ENCODE results near the gene DHRS12. TPM values are rescaled to one million over a fixed set of nuclear protein-coding genes. Genes with fewer than 3 reads are reported as not detected.
A peak's percentile ranks its signal among the peaks of the same experiment; 100 is the strongest.

Gene DHRS12
- total and polyA plus RNA-seq, 3 experiments from 2014 or later: 7.1 to 35.6 (median 7.2) TPM

DNA sequence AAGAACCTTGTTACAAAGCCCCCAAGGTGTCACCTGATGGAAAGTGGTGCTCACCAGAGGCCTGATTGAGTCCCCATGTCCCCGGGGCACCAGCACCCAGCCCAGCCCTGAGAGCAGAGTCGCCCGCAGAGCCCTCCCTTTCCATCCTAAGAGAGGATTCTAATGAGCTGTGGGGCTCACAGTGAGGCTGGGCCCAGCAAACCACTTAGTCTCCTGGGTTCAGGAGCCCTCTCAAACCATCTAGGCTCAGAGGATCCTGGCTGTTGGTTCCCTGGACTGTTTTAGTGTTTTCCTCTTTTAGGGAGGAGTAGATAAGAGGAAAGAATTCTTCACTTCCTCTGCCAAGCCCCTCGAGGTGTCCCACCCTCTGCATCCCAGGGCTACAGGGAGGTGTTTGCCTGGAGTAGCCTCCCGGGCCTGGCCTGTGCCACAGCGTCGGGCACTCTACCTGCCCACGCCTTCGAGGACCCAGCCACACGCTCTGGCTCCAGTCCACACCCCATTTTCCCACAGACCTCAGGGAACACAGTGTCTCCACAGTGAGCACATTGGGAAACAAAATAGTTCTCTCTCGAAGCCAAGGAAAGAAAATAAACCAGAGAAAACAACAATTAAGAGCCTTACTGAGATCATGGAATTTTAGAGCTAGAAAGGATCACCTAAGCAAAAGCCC lies 34.4 kb downstream of the DHRS12 start:
- Histone ChIP-seq H3K4me1 (ENCODE audit: insufficient read depth, low read length) (peaks cover 8% of the 10 kb centered on the region), H3K27me3 (ENCODE audit: insufficient read depth, low read length, poor library complexity, severe bottlenecking) (no peaks in the 10 kb centered on the region), H3K4me3 (ENCODE audit: low read length) (no peak overlapping the region), H3K9me3 (ENCODE audit: low read length) (no peaks in the 10 kb centered on the region), H3K36me3 (ENCODE audit: insufficient read depth, low read length) (peaks cover 3% of the 10 kb centered on the region), H3K27ac (ENCODE audit: low read depth, low read length) (no peak overlapping the region)
- POLR2A ChIA-PET: no interaction called here
- H3K9me3 Mint-ChIP-seq: no peaks in the 10 kb centered on the region
- CTCF ChIA-PET: no interaction called here
- no peak for DNase-seq
- peaks cover 0 to 55% (median 2%) of the 10 kb centered on the region in 3 donors for H3K36me3 Mint-ChIP-seq
- peak overlapping the region in 1 of 8 donors; percentile 8 for H3K27ac Mint-ChIP-seq
- H3K27me3 Mint-ChIP-seq: no peaks in the 10 kb centered on the region
- peaks cover 10 to 12% (median 12%) of the 10 kb centered on the region in 3 donors for H3K4me1 Mint-ChIP-seq
- no peak overlapping the region for H3K4me3 Mint-ChIP-seq

DNA sequence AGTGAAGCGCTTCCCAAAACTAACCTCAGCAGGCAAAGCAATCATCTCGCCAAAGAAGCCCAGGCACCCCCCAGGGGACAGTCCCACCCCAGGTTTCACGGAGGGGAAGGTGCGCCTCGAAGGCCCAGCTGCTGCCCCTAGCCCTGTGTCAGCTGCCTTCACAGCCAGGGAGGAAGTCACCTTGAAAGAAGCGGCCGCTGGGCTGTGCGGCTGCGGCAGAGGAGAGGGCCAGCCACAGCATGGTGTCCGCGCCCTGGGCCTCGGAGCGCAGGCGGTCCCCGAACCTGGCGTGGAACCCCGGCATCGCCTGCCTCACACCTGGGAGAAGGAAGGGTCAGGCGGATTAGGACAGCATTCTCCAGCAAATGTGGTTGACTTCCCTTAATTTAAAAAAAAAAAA lies 35.0 kb downstream of the DHRS12 start:
- DNase-seq: no peak
- CTCF ChIA-PET: no interaction called here
- peaks cover 3% of the 10 kb centered on the region for H3K36me3 ChIP-seq (ENCODE audit: insufficient read depth, low read length)
- Mint-ChIP-seq H3K36me3 (peaks cover 0 to 55% (median 2%) of the 10 kb centered on the region in 3 donors), H3K4me3 (no peak overlapping the region), H3K27me3 (no peaks in the 10 kb centered on the region), H3K27ac (peak overlapping the region in 2 of 8 donors; percentile 43 to 63), H3K4me1 (peaks cover 15 to 18% (median 18%) of the 10 kb centered on the region in 3 donors), H3K9me3 (no peaks in the 10 kb centered on the region)
- H3K27ac ChIP-seq (ENCODE audit: low read depth, low read length): no peak overlapping the region
- H3K27me3 ChIP-seq (ENCODE audit: insufficient read depth, low read length, poor library complexity, severe bottlenecking): no peaks in the 10 kb centered on the region
- no peak overlapping the region for H3K4me3 ChIP-seq (ENCODE audit: low read length)
- POLR2A ChIA-PET: no interaction called here
- no peaks in the 10 kb centered on the region for H3K9me3 ChIP-seq (ENCODE audit: low read length)
- peaks cover 14% of the 10 kb centered on the region for H3K4me1 ChIP-seq (ENCODE audit: insufficient read depth, low read length)

DNA sequence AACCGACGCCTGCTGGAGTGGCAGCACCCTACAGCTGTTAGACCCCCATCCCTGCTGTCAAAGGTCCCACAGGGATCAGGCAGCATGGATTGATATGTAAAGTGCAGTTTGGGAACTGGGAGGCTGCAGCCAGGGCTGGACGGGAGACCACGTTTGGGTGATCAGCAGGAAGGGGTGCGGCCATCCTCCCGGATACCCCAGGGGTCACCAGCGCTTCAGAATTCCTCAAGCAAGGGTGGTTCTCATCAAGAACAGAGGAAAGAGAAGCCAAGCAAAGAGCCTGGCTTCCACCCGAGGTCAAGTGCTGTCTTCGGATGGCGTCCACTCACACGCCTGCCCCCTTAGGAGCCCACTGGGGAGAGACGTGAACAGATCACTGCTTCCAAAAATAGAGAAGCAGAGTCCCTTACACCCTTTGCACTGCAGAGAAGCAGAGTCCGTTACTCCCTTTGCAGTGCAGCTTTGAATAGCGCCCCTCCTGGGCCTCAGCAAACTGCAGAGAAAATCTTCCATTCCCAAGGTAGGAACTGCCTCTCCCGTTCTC lies 35.5 kb downstream of the DHRS12 start:
- no peaks in the 10 kb centered on the region for H3K27me3 Mint-ChIP-seq
- no peak for DNase-seq
- peaks cover 0 to 50% (median 2%) of the 10 kb centered on the region in 3 donors for H3K36me3 Mint-ChIP-seq
- no peak overlapping the region for H3K4me3 ChIP-seq (ENCODE audit: low read length)
- no peak overlapping the region for H3K4me3 Mint-ChIP-seq
- H3K9me3 ChIP-seq (ENCODE audit: low read length): no peaks in the 10 kb centered on the region
- H3K9me3 Mint-ChIP-seq: no peaks in the 10 kb centered on the region
- no peak overlapping the region for H3K27ac ChIP-seq (ENCODE audit: low read depth, low read length)
- peaks cover 3% of the 10 kb centered on the region for H3K36me3 ChIP-seq (ENCODE audit: insufficient read depth, low read length)
- peaks cover 16% of the 10 kb centered on the region for H3K4me1 ChIP-seq (ENCODE audit: insufficient read depth, low read length)
- H3K27ac Mint-ChIP-seq: peak overlapping the region in 3 of 8 donors; percentile 43 to 86 (median 63)
- peaks cover 17 to 20% (median 20%) of the 10 kb centered on the region in 3 donors for H3K4me1 Mint-ChIP-seq
- ChIA-PET POLR2A (no interaction called here), CTCF (no interaction called here)
- no peaks in the 10 kb centered on the region for H3K27me3 ChIP-seq (ENCODE audit: insufficient read depth, low read length, poor library complexity, severe bottlenecking)

DNA sequence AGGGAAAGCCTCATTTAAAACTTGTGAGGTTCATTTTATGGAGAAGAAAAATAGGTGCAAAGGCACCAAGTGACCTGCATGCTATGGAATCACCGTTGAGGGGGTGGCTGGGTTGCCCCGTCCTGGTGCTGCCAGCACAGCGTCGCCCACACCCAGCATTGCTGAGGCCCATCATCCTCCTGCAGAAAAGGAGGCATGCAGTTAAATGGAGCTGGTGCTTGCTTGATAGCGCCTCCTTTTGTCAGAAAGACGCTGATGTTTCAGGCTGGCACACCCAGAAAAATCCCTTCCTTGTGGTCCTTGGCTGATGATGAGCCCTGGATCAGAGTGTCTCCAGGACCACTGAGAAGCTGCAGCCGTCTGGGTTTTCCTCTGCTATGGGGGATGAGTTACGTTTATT lies 36.9 kb downstream of the DHRS12 start:
- Mint-ChIP-seq H3K36me3 (peaks cover 0 to 49% (median 6%) of the 10 kb centered on the region in 3 donors), H3K27ac (peak overlapping the region in 2 of 8 donors; percentile 33 to 95), H3K9me3 (no peaks in the 10 kb centered on the region), H3K27me3 (no peaks in the 10 kb centered on the region), H3K4me1 (peaks cover 17 to 20% (median 20%) of the 10 kb centered on the region in 3 donors), H3K4me3 (no peak overlapping the region)
- DNase-seq: no peak
- H3K4me3 ChIP-seq (ENCODE audit: low read length): no peak overlapping the region
- CTCF ChIA-PET: interaction anchor here (1.3 kb wide), 1 partner anchor 31 kb away, joined by 3 read pairs; no protein-coding TSS in a partner anchor
- H3K9me3 ChIP-seq (ENCODE audit: low read length): no peaks in the 10 kb centered on the region
- H3K36me3 ChIP-seq (ENCODE audit: insufficient read depth, low read length): no peaks in the 10 kb centered on the region
- POLR2A ChIA-PET: no interaction called here
- H3K27me3 ChIP-seq (ENCODE audit: insufficient read depth, low read length, poor library complexity, severe bottlenecking): no peaks in the 10 kb centered on the region
- H3K27ac ChIP-seq (ENCODE audit: low read depth, low read length): no peak overlapping the region
- peaks cover 16% of the 10 kb centered on the region for H3K4me1 ChIP-seq (ENCODE audit: insufficient read depth, low read length)

- Mint-ChIP-seq H3K36me3 (peaks cover 7 to 47% (median 13%) of the 10 kb centered on the region in 3 donors), H3K27me3 (no peaks in the 10 kb centered on the region), H3K4me1 (peaks cover 17 to 20% (median 20%) of the 10 kb centered on the region in 3 donors), H3K27ac (peak overlapping the region; percentile 86 to 98 (median 92)), H3K9me3 (no peaks in the 10 kb centered on the region), H3K4me3 (peak overlapping the region; percentile 80 to 89 (median 82))
- Histone ChIP-seq H3K9me3 (ENCODE audit: low read length) (no peaks in the 10 kb centered on the region), H3K36me3 (ENCODE audit: insufficient read depth, low read length) (peaks cover 1% of the 10 kb centered on the region), H3K4me1 (ENCODE audit: insufficient read depth, low read length) (peaks cover 16% of the 10 kb centered on the region), H3K4me3 (ENCODE audit: low read length) (peak overlapping the region; percentile 23), H3K27me3 (ENCODE audit: insufficient read depth, low read length, poor library complexity, severe bottlenecking) (no peaks in the 10 kb centered on the region), H3K27ac (ENCODE audit: low read depth, low read length) (no peak overlapping the region)
- DNase-seq: no peak
- ChIA-PET POLR2A (interaction anchor here (0.6 to 1.3 kb wide), 4 partner anchors 38 to 321 kb away, joined by 3 to 5 read pairs (median 4); partner anchors contain the start of gene INTS6), CTCF (interaction anchor here (1.7 kb wide), 1 partner anchor 33 kb away, joined by 7 read pairs; no protein-coding TSS in a partner anchor)
Measured at GRCh38 chr13:51765142-51765515, 38.8 kb downstream of the DHRS12 start.

GRCh38 chr13:51764184-51765141 lies 39.5 kb downstream of the DHRS12 start:
- DNase-seq: peak; percentile 33 to 61 (median 41)
- POLR2A ChIA-PET: interaction anchor here (0.6 to 1.3 kb wide), 6 partner anchors 39 to 321 kb away, joined by 3 to 5 read pairs (median 4); partner anchors contain the start of gene INTS6
- Histone ChIP-seq H3K4me3 (ENCODE audit: low read length) (peak overlapping the region; percentile 23), H3K27ac (ENCODE audit: low read depth, low read length) (peak overlapping the region; percentile 25), H3K27me3 (ENCODE audit: insufficient read depth, low read length, poor library complexity, severe bottlenecking) (no peaks in the 10 kb centered on the region), H3K9me3 (ENCODE audit: low read length) (no peaks in the 10 kb centered on the region), H3K36me3 (ENCODE audit: insufficient read depth, low read length) (peaks cover 4% of the 10 kb centered on the region), H3K4me1 (ENCODE audit: insufficient read depth, low read length) (peaks cover 16% of the 10 kb centered on the region)
- no peaks in the 10 kb centered on the region for H3K27me3 Mint-ChIP-seq
- H3K4me3 Mint-ChIP-seq: peak overlapping the region; percentile 80 to 89 (median 82)
- peaks cover 9 to 50% (median 17%) of the 10 kb centered on the region in 3 donors for H3K36me3 Mint-ChIP-seq
- CTCF ChIA-PET: interaction anchor here (0.5 to 1.7 kb wide), 3 partner anchors 16 to 282 kb away, joined by 3 to 7 read pairs (median 3); no protein-coding TSS in a partner anchor
- H3K27ac Mint-ChIP-seq: peak overlapping the region; percentile 86 to 98 (median 92)
- no peaks in the 10 kb centered on the region for H3K9me3 Mint-ChIP-seq
- peaks cover 17 to 20% (median 20%) of the 10 kb centered on the region in 3 donors for H3K4me1 Mint-ChIP-seq

- POLR2A ChIA-PET: interaction anchor here (0.7 kb wide), 1 partner anchor 309 kb away, joined by 4 read pairs; no protein-coding TSS in a partner anchor
- H3K4me1 Mint-ChIP-seq: peaks cover 17 to 20% (median 20%) of the 10 kb centered on the region in 3 donors
- Histone ChIP-seq H3K27ac (ENCODE audit: low read depth, low read length) (no peak overlapping the region), H3K4me1 (ENCODE audit: insufficient read depth, low read length) (peaks cover 16% of the 10 kb centered on the region), H3K27me3 (ENCODE audit: insufficient read depth, low read length, poor library complexity, severe bottlenecking) (no peaks in the 10 kb centered on the region), H3K9me3 (ENCODE audit: low read length) (no peaks in the 10 kb centered on the region), H3K4me3 (ENCODE audit: low read length) (no peak overlapping the region), H3K36me3 (ENCODE audit: insufficient read depth, low read length) (peaks cover 4% of the 10 kb centered on the region)
- H3K27me3 Mint-ChIP-seq: no peaks in the 10 kb centered on the region
- peak overlapping the region in 7 of 8 donors; percentile 32 to 96 (median 88) for H3K27ac Mint-ChIP-seq
- CTCF ChIA-PET: no interaction called here
- peaks cover 9 to 54% (median 17%) of the 10 kb centered on the region in 3 donors for H3K36me3 Mint-ChIP-seq
- no peak for DNase-seq
- H3K4me3 Mint-ChIP-seq: no peak overlapping the region
- H3K9me3 Mint-ChIP-seq: no peaks in the 10 kb centered on the region
Measured at GRCh38 chr13:51763486-51763885, 40.5 kb downstream of the DHRS12 start.
